A549 (cell line): ENCODE data around the gene ST14. TPM values are rescaled to one million over a fixed set of nuclear protein-coding genes. Genes with fewer than 3 reads are reported as not detected.

Experiments used
- ATAC-seq, 2 experiments: fragments of 200-7000 bp in 1 of 2; fragments of >200 bp in 1 of 2; cut with Nextera tagmentation in 1 of 2; cut with Tn5 transposase in 1 of 2; 3 replicates each; pipeline versions ENCODE4 v1.8.0 to v1.9.1; 2018 to 2020; ENCODE audit warnings: mild to moderate bottlenecking in 1 of 2, moderate library complexity in 1 of 2
- CTCF ChIA-PET: fragments of 300-600 bp; sonication (Branson Sonifier 250); formaldehyde crosslinking; extraction: SDS; loops from one replicate; lab custom pipeline; 2021; ENCODE audit warnings: antibody characterized with exemption, inconsistent platforms; lab: Yijun Ruan, JAX
- POLR2A ChIA-PET: fragments of 350-600 bp; formaldehyde crosslinking; extraction: SDS; loops from one replicate; lab custom pipeline; 2021; ENCODE audit warnings: antibody characterized with exemption, inconsistent platforms; lab: Yijun Ruan, JAX
- DNase-seq, 2 experiments: peaks; one replicate each; pipeline versions ENCODE4 v3.0.0 to v3.0.0-alpha.2; 2011 to 2016; ENCODE audit warnings: low read depth in 1 of 2, low spot score in 1 of 2
- FAIRE-seq: peaks from 2 replicates; lab custom pipeline; 2011; peaks lifted over from hg19 to GRCh38; lab: Jason Lieb, UNC
- H3K27ac ChIP-seq, 2 experiments: fragments of >200 bp; sonication (Bioruptor Twin); formaldehyde crosslinking; 3 replicates each; pipeline ENCODE4 v1.5.1; 2016 to 2017
- H3K4me1 ChIP-seq: fragments of >200 bp; sonication (Bioruptor Twin); formaldehyde crosslinking; 3 replicates; pipeline ENCODE4 v1.6.1; 2016
- H3K4me2 ChIP-seq: fragments of >200 bp; sonication (Bioruptor Twin); formaldehyde crosslinking; 3 replicates; pipeline ENCODE4 v1.6.1; 2016
- H3K4me3 ChIP-seq: fragments of >200 bp; sonication (Bioruptor Twin); formaldehyde crosslinking; 3 replicates; pipeline ENCODE4 v1.5.1; 2016
- H3K9me3 ChIP-seq: fragments of >200 bp; sonication (Bioruptor Twin); formaldehyde crosslinking; 3 replicates; pipeline ENCODE4 v1.6.1; 2016
- ATOH8 ChIP-seq: fragments of 250-450 bp; sonication (Bioruptor Pico); IDR thresholded peaks from 2 replicates; pipeline ENCODE4 v1.5.0; 2020; ENCODE audit warnings: low read depth, mild to moderate bottlenecking, moderate library complexity
- BHLHE40 ChIP-seq: IDR thresholded peaks from 2 replicates; pipeline ENCODE4 v1.6.1; 2012; ENCODE audit warnings: low read depth, low read length, inconsistent platforms
- CEBPB ChIP-seq, 2 experiments: fragments of >200 bp in 1 of 2; sonication (Bioruptor Twin) in 1 of 2; formaldehyde crosslinking in 1 of 2; IDR thresholded peaks; 2 replicates each; pipeline ENCODE4 v1.6.1; 2012 to 2016
- CHD4 ChIP-seq: fragments of 200-600 bp; sonication (generic); IDR thresholded peaks from 2 replicates; pipeline ENCODE4 v1.6.1; 2016; ENCODE audit warnings: antibody characterized with exemption, mild to moderate bottlenecking, borderline replicate concordance
- E2F6 ChIP-seq: IDR thresholded peaks from 2 replicates; pipeline ENCODE4 v1.6.1; 2012; ENCODE audit warnings: low read depth, borderline replicate concordance
- EHMT2 ChIP-seq: fragments of 200-600 bp; sonication (generic); IDR thresholded peaks from 2 replicates; pipeline ENCODE4 v1.6.1; 2016; ENCODE audit warnings: antibody characterized with exemption, low read depth, mild to moderate bottlenecking, moderate library complexity
- EP300 ChIP-seq, 2 experiments: fragments of >200 bp; sonication (Bioruptor Twin); formaldehyde crosslinking; IDR thresholded peaks; 2 replicates in 1 of 2; 3 replicates in 1 of 2; pipeline ENCODE4 v1.6.1; 2016 to 2017
- FOSB ChIP-seq: fragments of 250-450 bp; sonication (Bioruptor Pico); IDR thresholded peaks from 2 replicates; pipeline ENCODE4 v1.5.0; 2020; ENCODE audit warnings: mild to moderate bottlenecking, moderate library complexity
- FOSL2 ChIP-seq, 2 experiments: fragments of 450-650 bp in 1 of 2; fragments of >200 bp in 1 of 2; sonication (Bioruptor Twin) in 1 of 2; formaldehyde crosslinking; IDR thresholded peaks; 2 replicates each; pipeline versions ENCODE4 v1.5.0 to v1.6.1; 2016 to 2020; ENCODE audit warnings: mild to moderate bottlenecking in 1 of 2, moderate library complexity in 1 of 2
- HEYL ChIP-seq: fragments of 250-450 bp; sonication (Bioruptor Pico); IDR thresholded peaks from 2 replicates; pipeline ENCODE4 v1.8.0; 2021; ENCODE audit warnings: mild to moderate bottlenecking, moderate library complexity
- MAX ChIP-seq: IDR thresholded peaks from 2 replicates; pipeline ENCODE4 v1.6.1; 2012
- NFE2L2 ChIP-seq: fragments of 150-350 bp; conservative IDR thresholded peaks from 2 replicates; pipeline ENCODE4 v1.6.1; 2014; ENCODE audit warnings: low read length
- NPAS2 ChIP-seq: fragments of 250-450 bp; sonication (Bioruptor Pico); IDR thresholded peaks from 2 replicates; pipeline ENCODE4 v1.8.0; 2022; ENCODE audit warnings: mild to moderate bottlenecking, moderate library complexity, borderline replicate concordance
- POLR2A ChIP-seq: IDR thresholded peaks from 2 replicates; pipeline ENCODE4 v1.6.1; 2012; ENCODE audit warnings: mild to moderate bottlenecking, low read length
- REST ChIP-seq: fragments of 200-600 bp; sonication (generic); IDR thresholded peaks from 2 replicates; pipeline ENCODE4 v1.6.1; 2016; ENCODE audit warnings: antibody characterized with exemption, mild to moderate bottlenecking, moderate library complexity
- SMC3 ChIP-seq: fragments of >200 bp; sonication (Bioruptor Twin); formaldehyde crosslinking; IDR thresholded peaks from 3 replicates; pipeline ENCODE4 v1.6.1; 2018; ENCODE audit warnings: inconsistent platforms
- SREBF2 ChIP-seq: fragments of 450-650 bp; IDR thresholded peaks from 2 replicates; pipeline ENCODE4 v1.6.1; 2014; ENCODE audit warnings: mild to moderate bottlenecking, moderate library complexity
- ZC3H11A ChIP-seq: fragments of 450-650 bp; IDR thresholded peaks from 2 replicates; pipeline ENCODE4 v1.6.1; 2014; ENCODE audit warnings: antibody characterized with exemption, mild to moderate bottlenecking
- ZNF302 ChIP-seq: fragments of 250-450 bp; sonication (Bioruptor Pico); IDR thresholded peaks from 2 replicates; pipeline ENCODE4 v1.9.0; 2021; ENCODE audit warnings: inconsistent platforms, mild to moderate bottlenecking, moderate library complexity
- WGBS: methylation state at CpG from one replicate; pipeline ENCODE4 v1.1.6; 2017; ENCODE audit errors: missing lambda C conversion rate; 5-methylcytosine and 5-hydroxymethylcytosine counted together
- polyA plus RNA-seq, 4 experiments: library from polyadenylated mRNA; depleted of rRNA in 3 of 4; stranded (reverse); fragments of >200 nt; fragmentation: RNase III in 1 of 4; extraction: RNeasy Plus Mini Kit Qiagen cat#74134 plus additional on column Dnase treatment in 1 of 4; gene quantifications; 2 replicates in 3 of 4; 3 replicates in 1 of 4; pipeline ENCODE4 v1.2.3, GENCODE V29; 2011 to 2017
- TF ChIP-seq, protein P1 (sequence below): IDR thresholded peaks from 2 replicates; pipeline ENCODE4 v1.6.1; 2012

The ST14 gene
- polyA plus RNA-seq, 2 of the 4 experiments (the other 2 are of a cell fraction): 0.05 to 0.17 TPM

GRCh38 chr11:130139401-130139800 is 20.2 kb upstream of the ST14 start:
- ChIA-PET CTCF (no interaction called here), POLR2A (no interaction called here)
- FAIRE-seq: no peak
- H3K9me3 ChIP-seq: no peaks in the 10 kb centered on the region
- no peaks in the 10 kb centered on the region for H3K4me1 ChIP-seq
- no peak for TF ChIP-seq FOSL2 (IDR thresholded peaks at IDR 0.05)
- no peak for TF ChIP-seq FOSL2 (CRISPR knock-in tag; IDR thresholded peaks at IDR 0.05)
- TF ChIP-seq HEYL: no peak
- no peak for TF ChIP-seq REST
- no peak for TF ChIP-seq MAX
- TF ChIP-seq CEBPB (IDR thresholded peaks at IDR 0.05): no peak
- TF ChIP-seq CHD4: no peak
- no peak for TF ChIP-seq E2F6
- TF ChIP-seq EHMT2: no peak
- TF ChIP-seq SMC3: no peak
- TF ChIP-seq, all 56 proteins: peak for 0
- ATAC-seq: no peak
- Histone ChIP-seq H3K27ac (no peak overlapping the region), H3K4me2 (no peak overlapping the region), H3K4me3 (no peak overlapping the region)
- 92% methylated on average over 13 of the region's 13 CpGs for WGBS
- DNase-seq: no peak

DNA sequence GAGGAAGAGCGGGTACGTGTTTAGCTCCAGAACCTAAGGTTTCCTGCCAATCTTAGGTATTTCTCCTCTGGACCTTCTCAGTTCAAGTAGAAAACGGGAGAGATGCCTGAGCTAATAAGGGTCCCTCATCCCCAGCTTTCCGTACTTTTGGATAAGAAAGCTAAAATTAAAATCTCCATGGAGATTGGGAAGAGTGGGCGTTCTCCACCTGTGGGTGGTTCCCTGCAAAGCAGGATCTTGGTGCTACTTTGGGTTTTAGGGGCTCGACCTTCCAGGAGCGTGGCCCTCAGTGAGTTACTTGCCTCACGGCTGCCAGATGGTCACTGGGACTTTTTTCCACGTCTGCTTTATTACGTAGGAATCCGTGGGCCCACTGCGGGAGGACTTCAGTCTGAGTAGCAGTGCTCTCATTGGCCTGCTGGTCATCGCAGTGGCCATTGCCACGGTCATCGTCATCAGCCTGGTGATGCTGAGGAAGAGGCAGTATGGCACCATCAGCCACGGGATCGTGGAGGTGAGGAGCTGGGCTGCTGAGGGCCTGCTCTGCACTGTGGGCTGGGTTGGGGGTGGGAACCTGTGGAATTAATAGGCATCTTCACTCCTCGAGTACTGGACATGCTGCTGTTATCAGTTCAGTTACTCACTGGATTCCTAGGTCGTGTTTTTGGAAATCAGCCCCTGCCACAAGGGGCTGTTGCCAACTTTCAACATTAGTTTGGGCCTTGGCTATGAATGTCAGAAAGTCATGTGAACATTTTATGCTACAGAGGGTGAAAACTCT is 17.8 kb upstream of the ST14 start:
- WGBS: 90% methylated on average over 19 of the region's 19 CpGs
- DNase-seq: no peak
- FAIRE-seq: no peak
- H3K4me1 ChIP-seq: peaks cover 11% of the 10 kb centered on the region
- H3K27ac ChIP-seq: no peak overlapping the region
- ChIA-PET CTCF (no interaction called here), POLR2A (no interaction called here)
- no peak overlapping the region for H3K4me3 ChIP-seq
- no peak for TF ChIP-seq BHLHE40
- no peak for TF ChIP-seq SREBF2
- TF ChIP-seq NFE2L2: no peak
- no peak for TF ChIP-seq NPAS2 (CRISPR knock-in tag)
- no peak for TF ChIP-seq REST
- no peak for TF ChIP-seq HEYL
- TF ChIP-seq ZNF302 (CRISPR knock-in tag): no peak
- TF ChIP-seq ZC3H11A: no peak
- TF ChIP-seq, protein P1, sequence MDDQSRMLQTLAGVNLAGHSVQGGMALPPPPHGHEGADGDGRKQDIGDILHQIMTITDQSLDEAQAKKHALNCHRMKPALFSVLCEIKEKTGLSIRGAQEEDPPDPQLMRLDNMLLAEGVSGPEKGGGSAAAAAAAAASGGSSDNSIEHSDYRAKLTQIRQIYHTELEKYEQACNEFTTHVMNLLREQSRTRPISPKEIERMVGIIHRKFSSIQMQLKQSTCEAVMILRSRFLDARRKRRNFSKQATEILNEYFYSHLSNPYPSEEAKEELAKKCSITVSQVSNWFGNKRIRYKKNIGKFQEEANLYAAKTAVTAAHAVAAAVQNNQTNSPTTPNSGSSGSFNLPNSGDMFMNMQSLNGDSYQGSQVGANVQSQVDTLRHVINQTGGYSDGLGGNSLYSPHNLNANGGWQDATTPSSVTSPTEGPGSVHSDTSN: no peak
- no peak for TF ChIP-seq EP300 (IDR thresholded peaks at IDR 0.05)
- no peak for TF ChIP-seq ATOH8 (CRISPR knock-in tag)
- TF ChIP-seq FOSB: no peak
- TF ChIP-seq POLR2A: no peak
- no peak for ATAC-seq
- H3K9me3 ChIP-seq: no peaks in the 10 kb centered on the region
- no peak overlapping the region for H3K4me2 ChIP-seq
